ENCODE results near the gene NLGN1.
"Not testable (repeated sequence)": the region's sequence is repeated elsewhere in the genome, so short reads cannot be mapped to it uniquely, and the experiment has no call there.

Gene NLGN1

GRCh38 chr3:173397161-173398110 lies at the start of gene NLGN1:
Gene NLGN1 (plus strand): TSS chr3:173397744.
- no peak for DNase-seq (ENCODE audit: low read depth)

GRCh38 chr3:173351886-173352285 lies 45.7 kb upstream of the NLGN1 start:
- no peak for DNase-seq (ENCODE audit: low read depth)

GRCh38 chr3:173353137-173353536 lies 44.4 kb upstream of the NLGN1 start:
- DNase-seq (ENCODE audit: low read depth): not testable (repeated sequence)

GRCh38 chr3:173354124-173354523 lies 43.4 kb upstream of the NLGN1 start:
- DNase-seq (ENCODE audit: low read depth): no peak

GRCh38 chr3:173371848-173372487 lies 25.6 kb upstream of the NLGN1 start:
- no peak for DNase-seq (ENCODE audit: low read depth)

- DNase-seq (ENCODE audit: low read depth): no peak
Measured at GRCh38 chr3:173380681-173381080, 16.9 kb upstream of the NLGN1 start.

- not testable (repeated sequence) for DNase-seq (ENCODE audit: low read depth)
Measured at GRCh38 chr3:173381936-173382335, 15.6 kb upstream of the NLGN1 start.

GRCh38 chr3:173395073-173395411 lies 2.5 kb upstream of the NLGN1 start:
- no peak for DNase-seq (ENCODE audit: low read depth)

- peak; percentile 8 for DNase-seq (ENCODE audit: low read depth)
Measured at GRCh38 chr3:173395412-173396181, 1.9 kb upstream of the NLGN1 start.

GRCh38 chr3:173396191-173397041 lies 1.1 kb upstream of the NLGN1 start:
- DNase-seq (ENCODE audit: low read depth): no peak

- no peak for DNase-seq (ENCODE audit: low read depth)
Measured at GRCh38 chr3:173398111-173398479, 551 bp downstream of the NLGN1 start.

GRCh38 chr3:173399044-173399443 lies 1.5 kb downstream of the NLGN1 start:
- DNase-seq (ENCODE audit: low read depth): no peak

- no peak for DNase-seq (ENCODE audit: low read depth)
Measured at GRCh38 chr3:173401369-173401768, 3.8 kb downstream of the NLGN1 start.

GRCh38 chr3:173402656-173403055 lies 5.1 kb downstream of the NLGN1 start:
- DNase-seq (ENCODE audit: low read depth): no peak

GRCh38 chr3:173403376-173403775 lies 5.8 kb downstream of the NLGN1 start:
- DNase-seq (ENCODE audit: low read depth): no peak

GRCh38 chr3:173404156-173404555 lies 6.6 kb downstream of the NLGN1 start:
- DNase-seq (ENCODE audit: low read depth): no peak

GRCh38 chr3:173410436-173410835 lies 12.9 kb downstream of the NLGN1 start:
- DNase-seq (ENCODE audit: low read depth): no peak

GRCh38 chr3:173410849-173411248 lies 13.3 kb downstream of the NLGN1 start:
- DNase-seq (ENCODE audit: low read depth): no peak

GRCh38 chr3:173411375-173411973 lies 13.9 kb downstream of the NLGN1 start:
- DNase-seq (ENCODE audit: low read depth): no peak

GRCh38 chr3:173416070-173416469 lies 18.5 kb downstream of the NLGN1 start:
- DNase-seq (ENCODE audit: low read depth): no peak

- no peak for DNase-seq (ENCODE audit: low read depth)
Measured at GRCh38 chr3:173429076-173429475, 31.5 kb downstream of the NLGN1 start.

All from stimulated activated CD8-positive, alpha-beta memory T cell treated with anti-CD3 and anti-CD28 coated beads, Interleukin-12 subunit alpha, Interleukin-12 subunit beta, amount 100 ng/mL, for 1 hour (primary cell).